HEK293 (cell line): ENCODE results near the gene DNAJC11.
A peak's percentile ranks its signal among the peaks of the same experiment; 100 is the strongest.

Experiments
- CTCF ChIA-PET: fragments of 350-600 bp; formaldehyde crosslinking; extraction: SDS; loops from one replicate; lab custom pipeline; 2021; ENCODE audit warnings: antibody characterized with exemption; lab: Yijun Ruan, JAX
- POLR2A ChIA-PET: fragments of 300-600 bp; formaldehyde crosslinking; extraction: SDS; loops from one replicate; lab custom pipeline; 2020; ENCODE audit warnings: antibody characterized with exemption, inconsistent platforms; lab: Yijun Ruan, JAX
- H3K27ac ChIP-seq: fragments of 200-500 bp; sonication (Bioruptor generic); 2 replicates; pipeline ENCODE4 v1.5.1; 2014; ENCODE audit warnings: low read depth, low read length, control low read depth, inconsistent platforms; ENCODE audit errors: extremely low read depth
- H3K36me3 ChIP-seq, 2 experiments: fragments of 200-500 bp in 1 of 2; sonication (Bioruptor generic) in 1 of 2; 1 replicate in 1 of 2; 2 replicates in 1 of 2; pipeline ENCODE4 v1.5.1; 2014 to 2017; ENCODE audit warnings: inconsistent platforms in 2 of 2, low read length in 2 of 2; ENCODE audit not compliant: control insufficient read depth in 2 of 2, insufficient read depth in 1 of 2
- H3K4me1 ChIP-seq: fragments of 200-500 bp; sonication (Bioruptor generic); 2 replicates; pipeline ENCODE4 v1.5.1; 2014; ENCODE audit warnings: mild to moderate bottlenecking, low read length, inconsistent platforms; ENCODE audit not compliant: control insufficient read depth, insufficient read depth
- H3K4me3 ChIP-seq: 2 replicates; pipeline ENCODE4 v1.5.1; 2011; ENCODE audit warnings: low read depth, mild to moderate bottlenecking, control low read depth, low read length, moderate library complexity
- H3K9me3 ChIP-seq: fragments of 200-500 bp; sonication (Bioruptor generic); 2 replicates; pipeline ENCODE4 v1.5.1; 2014; ENCODE audit warnings: low read depth, low read length, inconsistent platforms; ENCODE audit not compliant: control insufficient read depth, insufficient read depth
- EGR2 ChIP-seq: fragments of 450-650 bp; formaldehyde crosslinking; IDR thresholded peaks from 2 replicates; pipeline ENCODE4 v1.5.1; 2016; ENCODE audit warnings: low read depth, missing biosample characterization, missing genetic modification characterization
- FEZF1 ChIP-seq: fragments of 450-650 bp; formaldehyde crosslinking; IDR thresholded peaks from 2 replicates; pipeline ENCODE4 v1.5.1; 2016; ENCODE audit warnings: missing biosample characterization, missing genetic modification characterization
- KLF16 ChIP-seq: fragments of 450-650 bp; formaldehyde crosslinking; IDR thresholded peaks from 2 replicates; pipeline ENCODE4 v1.5.1; 2017; ENCODE audit warnings: missing biosample characterization, missing genetic modification characterization
- SP2 ChIP-seq: fragments of 450-650 bp; formaldehyde crosslinking; IDR thresholded peaks from 2 replicates; pipeline ENCODE4 v1.5.1; 2016; ENCODE audit warnings: missing biosample characterization, missing genetic modification characterization
- ZFHX2 ChIP-seq: fragments of 450-650 bp; formaldehyde crosslinking; conservative IDR thresholded peaks from 2 replicates; pipeline ENCODE4 v1.5.1; 2016; ENCODE audit warnings: missing biosample characterization, missing genetic modification characterization
- ZNF112 ChIP-seq: fragments of 450-650 bp; formaldehyde crosslinking; IDR thresholded peaks from 2 replicates; pipeline ENCODE4 v1.5.0; 2017; ENCODE audit warnings: missing biosample characterization, missing genetic modification characterization
- ZNF174 ChIP-seq: fragments of 450-650 bp; formaldehyde crosslinking; IDR thresholded peaks from 2 replicates; pipeline ENCODE4 v1.5.0; 2017; ENCODE audit warnings: missing biosample characterization, mild to moderate bottlenecking, missing genetic modification characterization
- ZNF341 ChIP-seq: fragments of 450-650 bp; formaldehyde crosslinking; IDR thresholded peaks from 2 replicates; pipeline ENCODE4; 2016; ENCODE audit warnings: low read depth, missing biosample characterization, missing genetic modification characterization
- ZNF530 ChIP-seq: fragments of 450-650 bp; formaldehyde crosslinking; IDR thresholded peaks from 2 replicates; pipeline ENCODE4 v1.5.1; 2016; ENCODE audit warnings: low read depth, missing biosample characterization, missing genetic modification characterization
- ZNF544 ChIP-seq: fragments of 450-650 bp; formaldehyde crosslinking; IDR thresholded peaks from 2 replicates; pipeline ENCODE4 v1.5.0; 2017; ENCODE audit warnings: missing biosample characterization, missing genetic modification characterization
- ZNF549 ChIP-seq: fragments of 450-650 bp; IDR thresholded peaks from 2 replicates; pipeline ENCODE4 v1.5.1; 2018; ENCODE audit warnings: missing biosample characterization, missing genetic modification characterization, mild to moderate bottlenecking, inconsistent platforms, moderate library complexity
- ZNF571 ChIP-seq: fragments of 450-650 bp; formaldehyde crosslinking; IDR thresholded peaks from 2 replicates; pipeline ENCODE4 v1.5.0; 2017; ENCODE audit warnings: missing biosample characterization, missing genetic modification characterization
- ZNF777 ChIP-seq: fragments of 450-650 bp; formaldehyde crosslinking; IDR thresholded peaks from 2 replicates; pipeline ENCODE4 v1.5.1; 2017; ENCODE audit warnings: missing biosample characterization, missing genetic modification characterization, borderline replicate concordance
- ZNF792 ChIP-seq: fragments of 450-650 bp; formaldehyde crosslinking; IDR thresholded peaks from 2 replicates; pipeline ENCODE4 v1.5.1; 2016; ENCODE audit warnings: missing biosample characterization, missing genetic modification characterization
- TF ChIP-seq, protein P1 (sequence below): fragments of 450-650 bp; formaldehyde crosslinking; IDR thresholded peaks from 2 replicates; pipeline ENCODE4 v1.5.1; 2016; ENCODE audit warnings: missing biosample characterization, missing genetic modification characterization
- TF ChIP-seq, protein P2 (sequence below): fragments of 450-650 bp; formaldehyde crosslinking; IDR thresholded peaks from 2 replicates; pipeline ENCODE4 v1.5.1; 2016; ENCODE audit warnings: missing biosample characterization, missing genetic modification characterization
- TF ChIP-seq, protein P3 (sequence below): fragments of 450-650 bp; formaldehyde crosslinking; IDR thresholded peaks from 2 replicates; pipeline ENCODE4 v1.5.1; 2016; ENCODE audit warnings: missing biosample characterization, missing genetic modification characterization
- TF ChIP-seq, protein P4 (sequence below): fragments of 450-650 bp; formaldehyde crosslinking; IDR thresholded peaks from 2 replicates; pipeline ENCODE4 v1.5.1; 2016; ENCODE audit warnings: missing biosample characterization, missing genetic modification characterization
- TF ChIP-seq, protein P5 (sequence below): fragments of 450-650 bp; formaldehyde crosslinking; IDR thresholded peaks from 2 replicates; pipeline ENCODE4 v1.5.1; 2017; ENCODE audit warnings: missing biosample characterization, missing genetic modification characterization

The DNAJC11 gene

DNA sequence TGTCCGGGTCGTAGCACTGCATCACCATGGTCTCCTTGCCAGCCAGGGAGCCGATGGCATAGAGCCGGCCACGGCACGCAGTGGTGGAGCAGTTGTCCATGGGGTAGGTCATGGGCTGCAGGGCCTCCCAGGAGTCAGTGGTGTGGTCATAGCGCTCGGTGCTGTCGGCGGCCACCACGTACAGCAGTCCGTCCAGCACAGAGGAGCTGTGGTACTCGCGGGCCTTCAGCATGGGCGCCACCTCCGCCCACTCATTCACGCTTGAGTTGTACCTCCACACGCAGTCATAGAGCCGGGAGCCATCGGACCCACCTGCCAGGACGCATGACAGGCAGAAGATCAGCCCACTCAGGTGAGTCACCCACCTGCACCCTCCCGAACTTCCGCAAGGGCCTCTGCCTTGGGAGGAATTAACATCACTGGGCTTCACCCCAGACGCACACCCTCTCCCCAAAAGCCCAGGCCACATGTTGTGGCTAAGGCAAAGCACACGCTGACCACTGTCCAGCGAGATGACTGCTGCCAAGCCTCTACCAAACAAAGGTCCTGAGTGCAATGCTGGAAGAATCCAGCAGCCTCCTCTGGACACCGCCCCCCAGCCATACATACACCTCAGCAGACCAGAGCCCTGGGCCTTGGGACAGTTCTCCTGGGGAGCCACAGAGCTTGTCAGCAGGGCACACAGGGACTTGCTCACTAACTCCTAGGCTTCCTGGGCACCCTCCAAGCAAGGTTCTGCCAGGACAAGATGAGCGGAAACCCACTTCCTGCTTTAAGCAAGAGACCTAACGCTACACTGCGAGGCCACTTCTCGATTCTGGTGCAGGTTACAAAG, 102.3 kb downstream of the DNAJC11 start:
- peaks cover 3 to 59% of the 10 kb centered on the region in 2 experiments; a peak in 2 of 3 replicates for H3K36me3 ChIP-seq
- CTCF ChIA-PET = interaction anchor here (0.6 to 1.4 kb wide), 4 partner anchors 45 to 150 kb away, joined by 3 to 5 read pairs (median 4); partner anchors contain the start of gene NOL9
- POLR2A ChIA-PET = interaction anchor here (0.9 to 1.6 kb wide), 3 partner anchors 11 to 19 kb away, joined by 3 to 13 read pairs (median 8); partner anchors contain the start of gene ZBTB48
- TF ChIP-seq ZFHX2 (tag by site-specific recombination) = peak; percentile 74
- TF ChIP-seq ZNF792 (tag by site-specific recombination) = no peak
- no peak for TF ChIP-seq SP2 (tag by site-specific recombination)
- TF ChIP-seq FEZF1 = no peak
- TF ChIP-seq ZNF174 = no peak
- TF ChIP-seq, protein P1, sequence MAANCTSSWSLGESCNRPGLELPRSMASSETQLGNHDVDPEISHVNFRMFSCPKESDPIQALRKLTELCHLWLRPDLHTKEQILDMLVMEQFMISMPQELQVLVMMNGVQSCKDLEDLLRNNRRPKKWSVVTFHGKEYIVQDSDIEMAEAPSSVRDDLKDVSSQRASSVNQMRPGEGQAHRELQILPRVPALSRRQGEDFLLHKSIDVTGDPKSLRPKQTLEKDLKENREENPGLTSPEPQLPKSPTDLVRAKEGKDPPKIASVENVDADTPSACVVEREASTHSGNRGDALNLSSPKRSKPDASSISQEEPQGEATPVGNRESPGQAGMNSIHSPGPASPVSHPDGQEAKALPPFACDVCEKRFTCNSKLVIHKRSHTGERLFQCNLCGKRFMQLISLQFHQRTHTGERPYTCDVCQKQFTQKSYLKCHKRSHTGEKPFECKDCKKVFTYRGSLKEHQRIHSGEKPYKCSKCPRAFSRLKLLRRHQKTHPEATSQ = no peak
- TF ChIP-seq ZNF341 = no peak
- no peak for TF ChIP-seq ZNF549
- TF ChIP-seq, protein P2, sequence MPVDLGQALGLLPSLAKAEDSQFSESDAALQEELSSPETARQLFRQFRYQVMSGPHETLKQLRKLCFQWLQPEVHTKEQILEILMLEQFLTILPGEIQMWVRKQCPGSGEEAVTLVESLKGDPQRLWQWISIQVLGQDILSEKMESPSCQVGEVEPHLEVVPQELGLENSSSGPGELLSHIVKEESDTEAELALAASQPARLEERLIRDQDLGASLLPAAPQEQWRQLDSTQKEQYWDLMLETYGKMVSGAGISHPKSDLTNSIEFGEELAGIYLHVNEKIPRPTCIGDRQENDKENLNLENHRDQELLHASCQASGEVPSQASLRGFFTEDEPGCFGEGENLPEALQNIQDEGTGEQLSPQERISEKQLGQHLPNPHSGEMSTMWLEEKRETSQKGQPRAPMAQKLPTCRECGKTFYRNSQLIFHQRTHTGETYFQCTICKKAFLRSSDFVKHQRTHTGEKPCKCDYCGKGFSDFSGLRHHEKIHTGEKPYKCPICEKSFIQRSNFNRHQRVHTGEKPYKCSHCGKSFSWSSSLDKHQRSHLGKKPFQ (tag by site-specific recombination) = no peak
- no peak for TF ChIP-seq ZNF530 (tag by site-specific recombination)
- TF ChIP-seq, protein P3, sequence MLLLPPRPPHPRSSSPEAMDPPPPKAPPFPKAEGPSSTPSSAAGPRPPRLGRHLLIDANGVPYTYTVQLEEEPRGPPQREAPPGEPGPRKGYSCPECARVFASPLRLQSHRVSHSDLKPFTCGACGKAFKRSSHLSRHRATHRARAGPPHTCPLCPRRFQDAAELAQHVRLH (tag by site-specific recombination) = no peak
- TF ChIP-seq ZNF571 (tag by site-specific recombination) = no peak
- no peak for TF ChIP-seq KLF16 (tag by site-specific recombination)
- TF ChIP-seq, protein P4, sequence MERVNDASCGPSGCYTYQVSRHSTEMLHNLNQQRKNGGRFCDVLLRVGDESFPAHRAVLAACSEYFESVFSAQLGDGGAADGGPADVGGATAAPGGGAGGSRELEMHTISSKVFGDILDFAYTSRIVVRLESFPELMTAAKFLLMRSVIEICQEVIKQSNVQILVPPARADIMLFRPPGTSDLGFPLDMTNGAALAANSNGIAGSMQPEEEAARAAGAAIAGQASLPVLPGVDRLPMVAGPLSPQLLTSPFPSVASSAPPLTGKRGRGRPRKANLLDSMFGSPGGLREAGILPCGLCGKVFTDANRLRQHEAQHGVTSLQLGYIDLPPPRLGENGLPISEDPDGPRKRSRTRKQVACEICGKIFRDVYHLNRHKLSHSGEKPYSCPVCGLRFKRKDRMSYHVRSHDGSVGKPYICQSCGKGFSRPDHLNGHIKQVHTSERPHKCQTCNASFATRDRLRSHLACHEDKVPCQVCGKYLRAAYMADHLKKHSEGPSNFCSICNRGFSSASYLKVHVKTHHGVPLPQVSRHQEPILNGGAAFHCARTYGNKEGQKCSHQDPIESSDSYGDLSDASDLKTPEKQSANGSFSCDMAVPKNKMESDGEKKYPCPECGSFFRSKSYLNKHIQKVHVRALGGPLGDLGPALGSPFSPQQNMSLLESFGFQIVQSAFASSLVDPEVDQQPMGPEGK = no peak
- TF ChIP-seq ZNF112 (tag by site-specific recombination) = no peak
- TF ChIP-seq, protein P5, sequence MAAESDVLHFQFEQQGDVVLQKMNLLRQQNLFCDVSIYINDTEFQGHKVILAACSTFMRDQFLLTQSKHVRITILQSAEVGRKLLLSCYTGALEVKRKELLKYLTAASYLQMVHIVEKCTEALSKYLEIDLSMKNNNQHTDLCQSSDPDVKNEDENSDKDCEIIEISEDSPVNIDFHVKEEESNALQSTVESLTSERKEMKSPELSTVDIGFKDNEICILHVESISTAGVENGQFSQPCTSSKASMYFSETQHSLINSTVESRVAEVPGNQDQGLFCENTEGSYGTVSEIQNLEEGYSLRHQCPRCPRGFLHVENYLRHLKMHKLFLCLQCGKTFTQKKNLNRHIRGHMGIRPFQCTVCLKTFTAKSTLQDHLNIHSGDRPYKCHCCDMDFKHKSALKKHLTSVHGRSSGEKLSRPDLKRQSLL (tag by site-specific recombination) = peak; percentile 15; the same call in 1 of the 2 replicates
- peak; percentile 74 for TF ChIP-seq EGR2 (tag by site-specific recombination)
- no peak for TF ChIP-seq ZNF777 (tag by site-specific recombination)
- TF ChIP-seq ZNF544 (tag by site-specific recombination) = no peak
- H3K4me1 ChIP-seq = no peaks in the 10 kb centered on the region
- no peaks in the 10 kb centered on the region for H3K9me3 ChIP-seq
- no peak overlapping the region for H3K4me3 ChIP-seq
- no peak overlapping the region for H3K27ac ChIP-seq
